ENCODE data around the gene PDE11A.

DNA sequence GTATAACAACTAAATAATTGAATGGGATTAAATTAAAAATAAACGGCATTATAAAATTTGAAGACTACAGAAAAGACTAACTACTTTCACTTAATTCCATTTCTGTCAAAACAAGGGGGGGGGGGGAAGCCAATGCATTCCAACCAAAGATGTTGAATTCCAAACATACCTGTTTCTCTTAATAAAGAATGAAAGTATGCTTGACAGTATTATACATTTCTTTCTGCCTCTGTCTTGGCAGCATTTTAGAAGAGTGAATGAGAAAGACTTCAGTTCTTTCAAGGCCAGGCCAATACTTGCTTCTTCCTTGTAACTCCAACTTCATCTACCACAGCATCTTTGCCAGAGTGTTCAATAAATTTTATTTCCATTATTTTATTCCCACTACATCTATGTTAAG is 65.9 kb downstream of the PDE11A start:
- TF ChIP-seq, protein P1, sequence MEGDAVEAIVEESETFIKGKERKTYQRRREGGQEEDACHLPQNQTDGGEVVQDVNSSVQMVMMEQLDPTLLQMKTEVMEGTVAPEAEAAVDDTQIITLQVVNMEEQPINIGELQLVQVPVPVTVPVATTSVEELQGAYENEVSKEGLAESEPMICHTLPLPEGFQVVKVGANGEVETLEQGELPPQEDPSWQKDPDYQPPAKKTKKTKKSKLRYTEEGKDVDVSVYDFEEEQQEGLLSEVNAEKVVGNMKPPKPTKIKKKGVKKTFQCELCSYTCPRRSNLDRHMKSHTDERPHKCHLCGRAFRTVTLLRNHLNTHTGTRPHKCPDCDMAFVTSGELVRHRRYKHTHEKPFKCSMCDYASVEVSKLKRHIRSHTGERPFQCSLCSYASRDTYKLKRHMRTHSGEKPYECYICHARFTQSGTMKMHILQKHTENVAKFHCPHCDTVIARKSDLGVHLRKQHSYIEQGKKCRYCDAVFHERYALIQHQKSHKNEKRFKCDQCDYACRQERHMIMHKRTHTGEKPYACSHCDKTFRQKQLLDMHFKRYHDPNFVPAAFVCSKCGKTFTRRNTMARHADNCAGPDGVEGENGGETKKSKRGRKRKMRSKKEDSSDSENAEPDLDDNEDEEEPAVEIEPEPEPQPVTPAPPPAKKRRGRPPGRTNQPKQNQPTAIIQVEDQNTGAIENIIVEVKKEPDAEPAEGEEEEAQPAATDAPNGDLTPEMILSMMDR (IDR thresholded peaks at IDR 0.05; ENCODE audit: borderline replicate concordance, extremely low read depth, low read length, poor library complexity, severe bottlenecking) = no peak
- TF ChIP-seq EZH2 (IDR thresholded peaks at IDR 0.05; ENCODE audit: borderline replicate concordance, low read depth, low read length, severe bottlenecking) = no peak

Measured in DND-41 (cell line).